GM18873 (cell line): Measurements from ENCODE around the gene NAA38.

Experiments
- ATAC-seq: cut with Tn5 transposase; IDR thresholded peaks from one replicate; pipeline ENCODE4 v1.9.1; 2021; ENCODE audit warnings: mild to moderate bottlenecking, moderate library complexity, moderate number of reproducible peaks; ENCODE audit not compliant: unreplicated experiment, low FRiP score

NAA38 gene

GRCh38 chr17:7854078-7854777, 3.1 kb downstream of the NAA38 start:
- no peak for ATAC-seq

- ATAC-seq, result no peak
Measured at GRCh38 chr17:7853691-7854038, 3.7 kb downstream of the NAA38 start.

GRCh38 chr17:7852919-7853690, 4.3 kb downstream of the NAA38 start:
- no peak for ATAC-seq

GRCh38 chr17:7852262-7852670, 5.1 kb downstream of the NAA38 start:
- no peak for ATAC-seq

DNA sequence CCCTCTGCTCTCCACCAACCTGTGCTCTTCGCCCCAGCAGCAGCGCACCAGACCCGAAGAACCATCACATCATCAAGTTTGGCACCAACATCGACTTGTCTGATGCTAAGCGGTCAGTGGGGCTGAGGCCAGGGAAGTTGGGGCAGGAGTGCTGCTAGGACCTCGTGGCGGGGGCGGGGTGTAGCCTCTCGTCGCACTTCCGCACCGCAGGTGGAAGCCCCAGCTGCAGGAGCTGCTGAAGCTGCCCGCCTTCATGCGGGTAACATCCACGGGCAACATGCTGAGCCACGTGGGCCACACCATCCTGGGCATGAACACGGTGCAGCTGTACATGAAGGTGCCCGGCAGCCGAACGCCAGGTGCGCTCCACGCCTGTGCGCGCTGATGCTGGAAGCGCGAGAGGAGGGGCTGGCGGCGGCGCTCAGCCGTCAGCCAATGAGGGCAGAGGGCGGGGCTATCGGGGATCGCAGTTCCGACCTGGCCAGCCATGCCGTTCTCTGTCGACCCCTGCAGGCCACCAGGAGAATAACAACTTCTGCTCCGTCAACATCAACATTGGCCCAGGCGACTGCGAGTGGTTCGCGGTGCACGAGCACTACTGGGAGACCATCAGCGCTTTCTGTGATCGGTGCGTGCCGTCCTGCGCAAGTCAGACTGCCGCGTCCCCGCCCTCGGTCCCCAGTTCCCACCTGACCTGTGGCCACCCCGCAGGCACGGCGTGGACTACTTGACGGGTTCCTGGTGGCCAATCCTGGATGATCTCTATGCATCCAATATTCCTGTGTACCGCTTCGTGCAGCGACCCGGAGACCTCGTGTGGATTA, 5.7 kb downstream of the NAA38 start:
- peak; percentile 57 for ATAC-seq

- peak; percentile 9 for ATAC-seq
Measured at GRCh38 chr17:7850701-7851437, 6.5 kb downstream of the NAA38 start.

DNA sequence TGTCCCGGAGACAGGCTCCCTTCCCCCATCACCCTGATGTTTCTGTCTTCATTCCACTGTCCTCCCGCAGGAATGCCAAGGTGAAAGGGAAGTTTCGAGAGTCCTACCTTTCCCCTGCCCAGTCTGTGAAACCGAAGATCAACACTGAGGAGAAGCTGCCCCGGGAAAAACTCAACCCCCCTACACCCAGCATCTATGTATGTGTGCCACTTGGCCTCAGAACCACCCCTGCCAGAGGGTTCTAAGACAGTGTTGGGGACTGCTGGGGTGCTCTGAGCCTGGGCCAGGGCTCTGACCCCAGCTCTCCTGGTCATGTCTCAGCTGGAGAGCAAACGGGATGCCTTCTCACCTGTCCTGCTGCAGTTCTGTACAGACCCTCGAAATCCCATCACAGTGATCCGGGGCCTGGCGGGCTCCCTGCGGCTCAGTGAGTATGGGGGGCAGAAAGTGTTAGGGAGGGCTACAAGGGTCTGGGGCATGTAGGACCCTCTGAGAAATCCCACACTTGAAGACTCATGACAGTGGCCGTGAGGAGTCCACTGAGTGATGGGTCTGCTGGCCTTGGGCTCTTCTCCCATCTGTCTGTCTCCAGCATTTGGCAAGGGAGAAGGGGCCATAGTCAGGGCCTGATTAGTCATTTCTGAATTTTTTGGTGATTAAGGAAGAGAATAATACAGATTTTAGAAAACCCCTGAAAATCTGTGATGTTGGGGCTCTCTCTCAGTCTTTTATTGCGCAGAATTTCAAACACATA, 7.4 kb downstream of the NAA38 start:
- no peak for ATAC-seq

DNA sequence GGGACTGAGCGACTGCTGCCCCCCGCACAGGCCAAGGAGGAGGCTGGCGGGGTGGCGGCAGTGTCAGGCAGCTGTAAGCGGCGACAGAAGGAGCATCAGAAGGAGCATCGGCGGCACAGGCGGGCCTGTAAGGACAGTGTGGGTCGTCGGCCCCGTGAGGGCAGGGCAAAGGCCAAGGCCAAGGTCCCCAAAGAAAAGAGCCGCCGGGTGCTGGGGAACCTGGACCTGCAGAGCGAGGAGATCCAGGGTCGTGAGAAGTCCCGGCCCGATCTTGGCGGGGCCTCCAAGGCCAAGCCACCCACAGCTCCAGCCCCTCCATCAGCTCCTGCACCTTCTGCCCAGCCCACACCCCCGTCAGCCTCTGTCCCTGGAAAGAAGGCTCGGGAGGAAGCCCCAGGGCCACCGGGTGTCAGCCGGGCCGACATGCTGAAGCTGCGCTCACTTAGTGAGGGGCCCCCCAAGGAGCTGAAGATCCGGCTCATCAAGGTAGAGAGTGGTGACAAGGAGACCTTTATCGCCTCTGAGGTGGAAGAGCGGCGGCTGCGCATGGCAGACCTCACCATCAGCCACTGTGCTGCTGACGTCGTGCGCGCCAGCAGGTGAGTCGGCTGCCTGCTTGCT, 8.1 kb downstream of the NAA38 start:
- no peak for ATAC-seq

DNA sequence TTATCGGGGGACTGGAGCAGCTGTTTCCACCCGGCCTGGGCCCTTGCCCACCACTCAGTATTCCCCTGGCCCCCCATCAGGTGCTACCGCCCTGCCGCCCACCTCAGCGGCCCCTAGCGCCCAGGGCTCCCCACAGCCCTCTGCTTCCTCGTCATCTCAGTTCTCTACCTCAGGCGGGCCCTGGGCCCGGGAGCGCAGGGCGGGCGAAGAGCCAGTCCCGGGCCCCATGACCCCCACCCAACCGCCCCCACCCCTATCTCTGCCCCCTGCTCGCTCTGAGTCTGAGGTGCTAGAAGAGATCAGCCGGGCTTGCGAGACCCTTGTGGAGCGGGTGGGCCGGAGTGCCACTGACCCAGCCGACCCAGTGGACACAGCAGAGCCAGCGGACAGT, 8.6 kb downstream of the NAA38 start:
- ATAC-seq, result no peak

GRCh38 chr17:7848131-7848579, 9.2 kb downstream of the NAA38 start:
- no peak for ATAC-seq

DNA sequence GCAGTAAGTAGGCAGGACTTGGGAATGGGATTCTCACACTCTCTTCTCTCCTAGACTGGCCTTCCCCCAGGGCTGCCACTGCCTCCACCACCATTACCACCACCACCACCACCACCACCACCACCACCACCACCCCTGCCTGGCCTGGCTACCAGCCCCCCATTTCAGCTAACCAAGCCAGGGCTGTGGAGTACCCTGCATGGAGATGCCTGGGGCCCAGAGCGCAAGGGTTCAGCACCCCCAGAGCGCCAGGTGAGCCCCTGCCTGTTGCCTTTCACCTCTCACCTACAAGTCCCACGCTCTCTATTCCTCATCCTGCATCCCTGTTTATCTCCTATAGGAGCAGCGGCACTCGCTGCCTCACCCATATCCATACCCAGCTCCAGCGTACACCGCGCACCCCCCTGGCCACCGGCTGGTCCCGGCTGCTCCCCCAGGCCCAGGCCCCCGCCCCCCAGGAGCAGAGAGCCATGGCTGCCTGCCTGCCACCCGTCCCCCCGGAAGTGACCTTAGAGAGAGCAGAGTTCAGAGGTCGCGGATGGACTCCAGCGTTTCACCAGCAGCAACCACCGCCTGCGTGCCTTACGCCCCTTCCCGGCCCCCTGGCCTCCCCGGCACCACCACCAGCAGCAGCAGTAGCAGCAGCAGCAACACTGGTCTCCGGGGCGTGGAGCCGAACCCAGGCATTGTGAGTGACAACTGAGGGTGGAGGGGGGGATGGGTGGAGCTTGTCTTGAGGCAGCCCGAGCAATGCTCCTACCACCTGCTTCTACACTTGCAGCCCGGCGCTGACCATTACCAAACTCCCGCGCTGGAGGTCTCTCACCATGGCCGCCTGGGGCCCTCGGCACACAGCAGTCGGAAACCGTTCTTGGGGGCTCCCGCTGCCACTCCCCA, 10.3 kb downstream of the NAA38 start:
- ATAC-seq, result no peak

GRCh38 chr17:7846063-7846735, 11.2 kb downstream of the NAA38 start:
- ATAC-seq, result no peak

DNA sequence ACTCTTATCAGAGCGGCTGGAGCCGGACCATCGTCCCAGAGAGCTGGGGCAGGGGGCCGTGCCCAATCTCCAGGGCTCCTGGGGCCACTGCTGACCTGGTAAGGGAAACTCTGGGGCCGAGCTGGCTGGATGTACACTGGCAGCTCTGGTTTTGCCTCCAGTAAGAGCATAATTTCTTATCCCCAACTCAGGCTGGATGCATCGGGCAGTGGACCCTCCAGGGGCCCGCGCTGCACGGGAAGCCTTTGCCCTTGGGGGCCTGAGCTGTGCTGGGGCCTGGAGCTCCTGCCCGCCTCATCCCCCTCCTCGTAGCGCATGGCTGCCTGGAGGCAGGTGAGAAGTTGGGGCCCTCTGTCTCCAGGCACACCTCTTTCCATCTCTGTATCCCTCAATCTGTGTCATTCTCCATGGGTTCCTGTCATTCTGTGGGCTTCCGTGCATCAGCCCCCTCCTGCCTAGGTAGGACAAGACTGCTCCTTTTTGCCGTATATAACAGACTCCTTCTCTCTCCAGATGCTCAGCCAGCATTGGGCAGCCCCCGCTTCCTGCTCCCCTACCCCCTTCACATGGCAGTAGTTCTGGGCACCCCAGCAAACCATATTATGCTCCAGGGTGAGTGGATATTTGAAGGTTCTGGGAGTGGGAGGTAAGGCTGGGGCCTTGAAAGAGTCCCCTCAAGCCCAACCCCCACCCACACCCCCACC, 11.8 kb downstream of the NAA38 start:
- no peak for ATAC-seq

DNA sequence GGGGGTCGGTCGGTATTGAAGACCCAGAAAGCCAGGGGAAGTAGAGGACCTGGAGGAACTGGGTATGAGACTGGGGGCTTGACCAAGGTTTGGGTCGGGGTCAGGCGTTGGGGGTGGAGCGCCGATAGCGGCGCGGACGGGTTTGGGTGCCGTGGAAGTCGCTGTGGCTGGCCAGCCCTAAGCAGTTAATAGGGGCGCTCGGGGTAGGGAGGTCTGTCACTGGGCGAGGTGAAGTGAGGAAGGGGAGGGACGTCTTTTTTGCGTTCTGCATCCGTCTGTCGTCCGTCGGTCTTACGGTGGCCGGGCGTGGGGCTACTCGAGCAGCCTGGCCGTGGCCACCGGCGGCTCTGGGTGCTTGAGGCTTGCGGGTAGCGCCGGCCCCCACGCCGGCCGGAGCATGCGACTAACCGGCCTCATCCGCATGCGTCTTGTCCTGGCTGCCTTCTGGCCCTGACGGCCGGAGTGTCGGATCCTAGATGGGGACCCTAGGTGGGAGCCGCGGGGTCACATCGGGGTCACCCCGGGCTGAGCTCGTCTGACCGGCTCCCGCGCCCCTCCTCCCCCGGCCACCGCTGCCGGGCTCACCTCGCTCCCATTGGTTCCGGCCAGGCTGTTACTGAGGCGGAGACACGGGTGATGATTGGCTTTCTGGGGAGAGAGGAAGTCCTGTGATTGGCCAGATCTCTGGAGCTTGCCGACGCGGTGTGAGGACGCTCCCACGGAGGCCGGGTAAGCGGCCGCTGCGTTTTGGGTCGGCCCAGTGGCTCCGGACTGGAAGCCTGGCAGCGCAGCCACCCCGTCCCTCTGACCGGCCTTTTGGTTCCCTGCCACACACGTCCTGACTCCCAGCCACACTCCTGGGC, 12.8 kb downstream of the NAA38 start:
- ATAC-seq, result peak; percentile 44

GRCh38 chr17:7843536-7844291, 13.6 kb downstream of the NAA38 start:
- no peak for ATAC-seq

GRCh38 chr17:7843257-7843535, 14.2 kb downstream of the NAA38 start:
- ATAC-seq, result no peak
